Stomach (tissue), 4 donors: ENCODE data around the gene FAM83F.

ENCODE experiments used
- POLR2A ChIP-seq, 4 donors: fragments of 450-650 bp; IDR thresholded peaks; one replicate each; pipeline ENCODE4 v1.6.1; 2016; ENCODE audit warnings: antibody characterized with exemption in 4 of 4, control low read depth in 2 of 4, mild to moderate bottlenecking in 1 of 4, moderate library complexity in 1 of 4
- POLR2AphosphoS5 ChIP-seq, 3 donors: sonication (generic); formaldehyde crosslinking; IDR thresholded peaks; one replicate each; pipeline ENCODE4 v1.6.1; 2016; ENCODE audit warnings: antibody characterized with exemption in 3 of 3
- TF ChIP-seq, protein P1 (sequence below), 7 experiments: fragments of 450-650 bp in 4 of 7; fragments of 200-600 bp in 3 of 7; sonication (generic) in 3 of 7; IDR thresholded peaks; one replicate each; pipeline ENCODE4 v1.5.1; 2016 to 2019; ENCODE audit warnings: antibody characterized with exemption in 7 of 7, control low read depth in 2 of 7, mild to moderate bottlenecking in 1 of 7

DNA sequence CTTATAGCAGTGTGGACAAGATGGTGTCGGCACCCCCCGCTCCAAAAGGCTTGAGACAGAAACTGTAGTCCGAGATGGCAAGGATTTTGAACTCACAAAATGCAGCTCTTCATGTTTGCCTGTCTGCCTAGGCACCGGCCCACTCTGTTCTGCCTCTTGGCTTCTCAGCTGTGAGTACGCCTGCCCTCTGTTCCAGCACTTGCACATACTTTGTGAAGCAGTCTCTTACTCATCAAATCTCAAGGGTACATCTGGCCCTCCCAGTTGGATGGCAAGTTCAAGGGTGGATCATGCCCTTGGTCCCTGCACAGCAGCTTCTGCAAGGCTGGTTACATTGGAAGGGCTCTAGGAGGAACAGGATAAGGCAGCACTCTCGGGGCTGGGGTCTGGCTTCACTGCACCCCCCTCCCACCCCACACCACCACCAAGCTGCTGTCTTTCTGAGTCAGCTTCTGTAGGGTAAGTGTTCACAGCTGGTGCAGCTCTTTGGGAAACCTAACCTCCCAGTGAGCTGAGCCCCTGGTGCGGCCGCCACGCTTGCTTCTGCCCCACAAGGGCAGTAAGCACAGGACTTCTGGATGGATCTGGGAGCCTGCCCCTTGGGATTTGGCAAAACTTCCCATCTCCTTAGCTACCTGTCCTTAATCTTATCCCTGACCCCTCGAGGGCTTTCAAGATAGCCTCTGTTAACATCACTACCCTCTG, 37.2 kb downstream of the FAM83F start:
- no peak for TF ChIP-seq POLR2AphosphoS5 (IDR thresholded peaks at IDR 0.05)
- TF ChIP-seq, protein P1, sequence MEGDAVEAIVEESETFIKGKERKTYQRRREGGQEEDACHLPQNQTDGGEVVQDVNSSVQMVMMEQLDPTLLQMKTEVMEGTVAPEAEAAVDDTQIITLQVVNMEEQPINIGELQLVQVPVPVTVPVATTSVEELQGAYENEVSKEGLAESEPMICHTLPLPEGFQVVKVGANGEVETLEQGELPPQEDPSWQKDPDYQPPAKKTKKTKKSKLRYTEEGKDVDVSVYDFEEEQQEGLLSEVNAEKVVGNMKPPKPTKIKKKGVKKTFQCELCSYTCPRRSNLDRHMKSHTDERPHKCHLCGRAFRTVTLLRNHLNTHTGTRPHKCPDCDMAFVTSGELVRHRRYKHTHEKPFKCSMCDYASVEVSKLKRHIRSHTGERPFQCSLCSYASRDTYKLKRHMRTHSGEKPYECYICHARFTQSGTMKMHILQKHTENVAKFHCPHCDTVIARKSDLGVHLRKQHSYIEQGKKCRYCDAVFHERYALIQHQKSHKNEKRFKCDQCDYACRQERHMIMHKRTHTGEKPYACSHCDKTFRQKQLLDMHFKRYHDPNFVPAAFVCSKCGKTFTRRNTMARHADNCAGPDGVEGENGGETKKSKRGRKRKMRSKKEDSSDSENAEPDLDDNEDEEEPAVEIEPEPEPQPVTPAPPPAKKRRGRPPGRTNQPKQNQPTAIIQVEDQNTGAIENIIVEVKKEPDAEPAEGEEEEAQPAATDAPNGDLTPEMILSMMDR (IDR thresholded peaks at IDR 0.05) = no peak
- no peak for TF ChIP-seq POLR2A (IDR thresholded peaks at IDR 0.05)
